ENCODE measurements around the gene CFAP90.

CFAP90 gene

GRCh38 chr5:7850395-7851239 lies at the start of gene CFAP90:
CFAP90 (minus strand) TSS chr5:7851133; CDS start chr5:7851021, 112 bp downstream.
- peak; percentile 23 to 60 for DNase-seq (ENCODE audit: low read depth in 2 of 2)
- H3K4me3 ChIP-seq (replicated peaks in 1 of 2; ENCODE audit: low read depth in 2 of 2, low read length in 2 of 2): peak within 1 kb of the TSS; percentile 45 to 46
- TF ChIP-seq CTCF (IDR thresholded peaks at IDR 0.05; ENCODE audit: low read depth, low read length): peak; percentile 30

- TF ChIP-seq CTCF (IDR thresholded peaks at IDR 0.05; ENCODE audit: low read depth, low read length): peak; percentile 33
- DNase-seq (ENCODE audit: low read depth in 2 of 2): peak; percentile 38 to 43
- H3K4me3 ChIP-seq (replicated peaks in 1 of 2; ENCODE audit: low read depth in 2 of 2, low read length in 2 of 2): no peak overlapping the region
Observed at GRCh38 chr5:7897014-7897600, 46.2 kb upstream of the CFAP90 start.

- no peak overlapping the region for H3K4me3 ChIP-seq (replicated peaks in 1 of 2; ENCODE audit: low read depth in 2 of 2, low read length in 2 of 2)
- no peak for DNase-seq (ENCODE audit: low read depth in 2 of 2)
- no peak for TF ChIP-seq CTCF (IDR thresholded peaks at IDR 0.05; ENCODE audit: low read depth, low read length)
Observed at GRCh38 chr5:7894860-7895259, 43.9 kb upstream of the CFAP90 start.

GRCh38 chr5:7894439-7894838 lies 43.5 kb upstream of the CFAP90 start:
- no peak overlapping the region for H3K4me3 ChIP-seq (replicated peaks in 1 of 2; ENCODE audit: low read depth in 2 of 2, low read length in 2 of 2)
- TF ChIP-seq CTCF (IDR thresholded peaks at IDR 0.05; ENCODE audit: low read depth, low read length): no peak
- DNase-seq (ENCODE audit: low read depth in 2 of 2): no peak

GRCh38 chr5:7888901-7889300 lies 38.0 kb upstream of the CFAP90 start:
- H3K4me3 ChIP-seq (replicated peaks in 1 of 2; ENCODE audit: low read depth in 2 of 2, low read length in 2 of 2): no peak overlapping the region
- DNase-seq (ENCODE audit: low read depth in 2 of 2): no peak
- no peak for TF ChIP-seq CTCF (IDR thresholded peaks at IDR 0.05; ENCODE audit: low read depth, low read length)

GRCh38 chr5:7886849-7887475 lies 36.0 kb upstream of the CFAP90 start:
- DNase-seq (ENCODE audit: low read depth in 2 of 2): peak; percentile 67 to 77

More at GRCh38 chr5:7886849-7887475, 36.0 kb upstream of the CFAP90 start:
- peak; percentile 23 for TF ChIP-seq CTCF (IDR thresholded peaks at IDR 0.05; ENCODE audit: low read depth, low read length)
- H3K4me3 ChIP-seq (replicated peaks in 1 of 2; ENCODE audit: low read depth in 2 of 2, low read length in 2 of 2): no peak overlapping the region

Data from cardiac fibroblast (primary cell).